SK-MEL-5 (cell line): Measurements from ENCODE around the gene GXYLT1. TPM values are rescaled to one million over a fixed set of nuclear protein-coding genes. Genes with fewer than 3 reads are reported as not detected.
A peak's percentile ranks its signal among the peaks of the same experiment; 100 is the strongest.
"Not testable (repeated sequence)": the region's sequence is repeated elsewhere in the genome, so short reads cannot be mapped to it uniquely, and the experiment has no call there.

Source experiments
- DNase-seq: peaks from one replicate; pipeline ENCODE4 v3.0.0-alpha.2; 2016; ENCODE audit warnings: low read depth, low spot score
- in situ Hi-C: cut with HindIII; loops from 2 replicates; pipeline ENCODE4 v1.10.0; 2016; ENCODE audit warnings: low sequenced_read_pairs, high pct_unique_total_duplicates, low pct_unique_long_range_greater_than_20kb
- polyA plus RNA-seq, 2 experiments: library from polyadenylated mRNA; depleted of rRNA; stranded (reverse); fragments of >200 nt; gene quantifications; 2 replicates each; pipeline ENCODE4 v1.2.3, GENCODE V29; 2015
- total RNA-seq: library from RNA; depleted of rRNA; stranded (reverse); fragments of >200 nt; shearing (Covaris generic); gene quantifications from 2 replicates; pipeline ENCODE4 v1.2.3, GENCODE V29; 2014; rRNA removed

Gene GXYLT1, protein sequence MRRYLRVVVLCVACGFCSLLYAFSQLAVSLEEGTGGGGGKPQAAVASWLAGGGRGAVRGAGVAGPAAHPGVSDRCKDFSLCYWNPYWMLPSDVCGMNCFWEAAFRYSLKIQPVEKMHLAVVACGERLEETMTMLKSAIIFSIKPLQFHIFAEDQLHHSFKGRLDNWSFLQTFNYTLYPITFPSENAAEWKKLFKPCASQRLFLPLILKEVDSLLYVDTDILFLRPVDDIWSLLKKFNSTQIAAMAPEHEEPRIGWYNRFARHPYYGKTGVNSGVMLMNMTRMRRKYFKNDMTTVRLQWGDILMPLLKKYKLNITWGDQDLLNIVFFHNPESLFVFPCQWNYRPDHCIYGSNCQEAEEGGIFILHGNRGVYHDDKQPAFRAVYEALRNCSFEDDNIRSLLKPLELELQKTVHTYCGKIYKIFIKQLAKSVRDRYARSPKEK
- 11.2 and 12.6 TPM in 2 replicates for total RNA-seq
- polyA plus RNA-seq (2015; cell fraction: cytosol; rRNA removed): 14.7 and 16.5 TPM in 2 replicates
- polyA plus RNA-seq (2015; cell fraction: nucleus; rRNA removed): 8.0 and 10.7 TPM in 2 replicates

DNA sequence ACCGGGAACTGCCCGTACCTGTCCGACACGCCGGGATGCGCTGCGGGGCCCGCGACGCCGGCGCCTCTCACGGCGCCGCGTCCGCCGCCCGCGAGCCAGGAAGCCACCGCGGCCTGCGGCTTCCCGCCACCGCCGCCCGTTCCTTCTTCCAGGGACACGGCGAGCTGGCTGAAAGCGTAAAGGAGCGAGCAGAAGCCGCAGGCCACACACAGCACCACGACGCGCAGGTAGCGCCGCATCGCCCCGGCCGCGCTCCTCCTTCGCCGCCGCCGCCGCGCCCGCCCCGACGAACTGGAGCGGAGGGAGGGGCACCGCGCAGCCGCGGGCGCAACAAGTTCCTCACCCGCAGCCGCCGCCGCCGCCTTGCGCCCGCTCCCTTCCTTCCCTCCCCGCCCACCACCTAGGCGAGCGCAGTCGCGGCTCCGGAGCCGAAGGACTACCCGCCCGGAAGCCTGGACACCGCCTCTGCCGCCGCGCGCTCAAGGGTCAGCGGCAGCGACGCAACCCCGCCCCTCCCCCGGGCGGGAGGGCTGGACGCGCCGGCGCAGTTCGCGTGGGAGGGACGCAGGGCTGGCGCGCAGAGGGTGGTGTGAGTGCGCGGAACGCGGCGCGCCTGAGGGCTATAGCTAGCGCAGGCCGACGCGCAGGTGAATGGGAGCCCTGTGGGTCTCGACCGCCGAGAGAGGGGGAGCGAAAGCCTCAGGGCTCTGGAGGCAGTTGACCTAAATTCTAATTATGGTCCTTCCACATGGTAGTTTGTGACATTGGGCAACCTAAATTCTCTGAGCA, at the start of gene GXYLT1:
GXYLT1 (minus strand) TSS at position 467 of the 789 bp plus-strand sequence; CDS start at position 239, 228 bp downstream.
- in situ Hi-C loops: no loop called here
- DNase-seq: peak; percentile 94

DNA sequence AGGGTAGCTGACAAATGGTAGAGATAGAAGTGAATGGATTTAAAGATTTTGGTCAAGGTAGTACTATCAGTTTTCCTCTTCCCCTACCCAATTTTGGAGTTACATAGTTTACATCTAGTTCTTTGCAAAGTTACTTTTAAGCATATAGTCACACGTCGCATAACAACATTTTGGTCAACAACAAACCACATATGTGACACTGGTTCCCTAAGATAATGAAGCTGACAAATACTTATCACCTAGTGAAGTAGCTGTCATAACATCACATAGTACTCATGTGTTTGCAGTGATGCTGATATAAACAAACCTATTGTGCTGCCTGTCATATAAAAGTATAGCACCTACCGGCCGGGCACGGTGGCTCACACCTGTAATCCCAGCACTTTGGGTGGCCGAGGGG, 48.0 kb upstream of the GXYLT1 start:
- in situ Hi-C loops: no loop called here
- DNase-seq: no peak

DNA sequence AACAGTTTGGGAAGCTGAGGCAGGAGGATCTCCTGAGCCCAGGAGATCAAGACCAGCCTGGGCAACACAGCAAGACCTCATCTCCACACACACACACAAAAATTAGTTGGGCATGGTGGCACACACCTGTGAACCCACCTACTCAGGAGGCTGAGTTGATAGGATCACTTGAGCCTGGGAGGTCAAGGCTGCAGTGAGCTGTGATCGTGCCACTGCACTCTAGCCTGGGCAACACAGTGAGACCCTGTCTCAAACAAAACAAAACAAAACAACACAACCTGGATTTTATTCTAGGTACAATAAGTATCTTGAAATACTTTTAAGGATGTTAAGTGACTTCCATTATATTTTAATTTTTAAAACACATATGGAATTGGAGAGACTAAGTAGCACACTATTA, 47.6 kb upstream of the GXYLT1 start:
- in situ Hi-C loops: no loop called here
- DNase-seq: no peak

DNA sequence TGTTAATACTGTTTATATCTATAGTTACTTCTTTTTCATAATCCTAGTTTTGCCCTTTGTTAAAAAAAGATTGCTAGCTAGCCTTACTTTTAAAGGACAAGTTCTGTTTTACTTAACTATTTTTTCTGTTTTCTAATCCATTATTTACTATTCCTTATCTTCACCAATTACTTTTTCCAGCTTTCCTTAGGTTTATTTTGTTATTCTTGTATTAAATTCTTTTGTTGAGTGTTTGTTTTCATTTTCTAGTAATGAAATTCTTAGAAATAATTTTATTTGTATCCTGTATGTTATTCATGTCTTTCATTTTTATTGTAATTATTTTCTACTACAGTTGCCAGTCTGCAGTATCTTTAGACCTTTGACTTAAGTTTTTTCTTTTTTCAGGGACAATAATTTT, 45.7 kb upstream of the GXYLT1 start:
- DNase-seq: no peak
- in situ Hi-C loops: no loop called here

GRCh38 chr12:42188275-42188674, 43.6 kb upstream of the GXYLT1 start:
- in situ Hi-C loops, DNase-seq: not testable (repeated sequence)

- in situ Hi-C loops: no loop called here
These were observed 43.1 kb upstream of the GXYLT1 start for GRCh38 chr12:42187799-42188198.

GRCh38 chr12:42186793-42187192, 42.1 kb upstream of the GXYLT1 start:
- in situ Hi-C loops: no loop called here
- DNase-seq: no peak

More at GRCh38 chr12:42187799-42188198, 43.1 kb upstream of the GXYLT1 start:
- DNase-seq: no peak

DNA sequence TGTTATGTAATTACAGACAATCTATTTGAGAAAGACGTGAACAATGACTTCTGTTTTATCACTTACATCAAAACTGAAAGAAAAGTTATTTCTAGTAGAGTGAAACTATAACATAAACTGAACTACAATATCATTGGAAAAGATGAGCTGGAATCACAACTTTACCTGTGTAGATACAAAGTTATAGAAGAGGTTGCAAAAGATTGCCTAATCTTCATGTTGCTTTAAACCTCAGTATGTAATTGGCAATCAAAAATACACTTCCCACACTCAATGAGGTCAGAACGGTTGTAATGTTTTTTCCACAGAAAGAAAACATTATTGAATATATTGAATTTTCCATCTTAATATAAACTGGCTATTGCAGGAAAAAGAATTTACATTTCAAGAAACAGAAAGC, 37.7 kb upstream of the GXYLT1 start:
- DNase-seq: no peak
- in situ Hi-C loops: no loop called here

DNA sequence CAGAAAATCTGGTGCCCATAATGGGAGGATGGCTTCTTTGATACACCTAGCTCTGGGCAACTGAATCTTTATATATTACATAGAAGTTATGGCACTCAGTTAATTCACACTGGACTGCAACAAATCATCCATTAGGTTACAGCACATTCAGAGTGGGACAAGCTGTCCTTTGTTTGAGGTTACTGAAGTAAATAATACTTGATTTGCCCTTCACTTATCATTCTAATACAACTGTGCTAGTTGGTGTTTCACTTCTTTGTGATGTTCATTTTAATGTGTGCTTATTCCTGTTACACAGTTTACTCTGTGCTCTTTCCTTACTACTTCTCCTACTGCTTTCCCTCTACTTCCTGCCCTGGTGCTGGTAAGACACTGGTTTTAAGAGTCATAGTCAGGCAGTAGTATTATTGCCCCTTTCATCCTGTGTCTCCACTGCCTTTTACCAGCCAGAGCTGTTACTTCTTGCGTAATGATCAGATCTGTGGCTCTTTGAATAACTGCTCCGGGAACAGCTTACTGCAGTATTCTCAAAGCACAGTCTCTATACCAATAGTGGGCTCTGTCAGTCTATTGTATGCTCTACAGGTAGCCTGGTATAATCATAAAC, 36.4 kb upstream of the GXYLT1 start:
- in situ Hi-C loops: no loop called here
- DNase-seq: peak; percentile 83

DNA sequence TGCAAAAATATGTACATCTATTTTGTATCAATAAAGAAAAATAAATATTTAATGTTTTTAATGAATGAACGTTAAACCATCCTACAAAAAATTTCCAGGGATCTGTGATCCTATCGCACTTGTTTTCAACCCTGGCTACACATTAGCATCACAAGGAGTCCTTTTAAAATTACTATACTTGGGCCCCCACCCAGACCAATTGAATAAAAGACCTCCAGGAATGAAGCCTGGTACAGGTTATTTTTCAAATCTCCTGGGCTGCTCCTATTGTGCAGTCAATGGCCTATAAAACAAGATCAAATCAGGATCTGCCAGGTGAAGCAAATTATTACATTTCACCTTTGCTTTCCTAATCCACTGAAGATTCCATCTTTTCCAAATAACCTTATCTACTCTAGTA, 33.4 kb upstream of the GXYLT1 start:
- in situ Hi-C loops: no loop called here

DNA sequence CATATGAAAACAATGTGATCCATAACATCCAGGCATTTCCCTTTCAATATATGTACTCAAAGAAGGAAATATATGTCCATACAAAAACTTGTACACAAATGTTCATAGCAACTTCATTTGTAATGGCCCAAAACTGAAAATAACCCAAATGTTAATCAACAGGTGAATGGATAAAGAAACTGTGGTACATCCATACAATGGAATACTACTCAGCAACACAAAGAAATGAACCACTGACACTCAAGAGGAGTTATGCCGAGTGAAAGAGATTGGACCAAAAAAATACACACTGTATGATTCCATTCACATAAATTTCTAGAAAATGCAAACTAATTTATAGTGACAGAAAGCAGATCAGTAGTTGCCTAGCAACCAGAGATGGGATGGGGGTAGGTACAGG, 30.3 kb upstream of the GXYLT1 start:
- DNase-seq: no peak
- in situ Hi-C loops: no loop called here

More for the DNA sequence above, 33.4 kb upstream of the GXYLT1 start:
- no peak for DNase-seq

- DNase-seq: no peak
- in situ Hi-C loops: no loop called here
These were observed 29.4 kb upstream of the GXYLT1 start for GRCh38 chr12:42173961-42174521.

- in situ Hi-C loops: no loop called here
- DNase-seq: no peak
These were observed 28.0 kb upstream of the GXYLT1 start for GRCh38 chr12:42172441-42173210.

- no peak for DNase-seq
- in situ Hi-C loops: no loop called here
These were observed 23.0 kb upstream of the GXYLT1 start for GRCh38 chr12:42167711-42168110.

GRCh38 chr12:42166501-42166900, 21.8 kb upstream of the GXYLT1 start:
- in situ Hi-C loops: no loop called here
- no peak for DNase-seq

DNA sequence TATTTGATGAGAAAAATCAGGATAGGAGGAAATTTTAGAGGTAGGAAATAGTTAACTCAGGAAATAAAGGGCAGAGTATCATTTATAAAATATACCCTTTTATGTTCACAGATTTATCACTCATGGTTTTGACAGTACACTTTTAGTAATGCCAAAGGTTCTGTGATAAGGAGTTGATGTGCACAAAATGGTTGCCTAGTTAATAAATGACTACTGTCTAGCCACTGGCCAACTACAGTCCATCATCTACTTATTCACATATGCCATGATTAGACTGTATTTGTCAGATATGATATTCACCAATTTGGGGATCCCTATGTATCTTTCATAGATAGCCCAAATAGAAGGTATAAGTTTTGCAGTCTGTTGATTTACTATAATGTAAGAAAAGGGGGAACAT, 19.2 kb upstream of the GXYLT1 start:
- no peak for DNase-seq
- in situ Hi-C loops: no loop called here

GRCh38 chr12:42162965-42163364, 18.3 kb upstream of the GXYLT1 start:
- in situ Hi-C loops: no loop called here
- DNase-seq: no peak
